HG02798 (cell line): ENCODE results near the gene LMO2.
"Not testable (repeated sequence)": the region's sequence is repeated elsewhere in the genome, so short reads cannot be mapped to it uniquely, and the experiment has no call there.

Experiments used
- ATAC-seq: cut with Tn5 transposase; IDR thresholded peaks from one replicate; pipeline ENCODE4 v1.9.1; 2021; ENCODE audit warnings: mild to moderate bottlenecking; ENCODE audit not compliant: unreplicated experiment, poor library complexity

The LMO2 gene

GRCh38 chr11:33866936-33867335 lies 24.9 kb downstream of the LMO2 start:
- ATAC-seq, result no peak

- ATAC-seq, result no peak
These were observed 27.4 kb downstream of the LMO2 start for GRCh38 chr11:33864479-33864878.

- no peak for ATAC-seq
These were observed 28.3 kb downstream of the LMO2 start for GRCh38 chr11:33863418-33864172.

DNA sequence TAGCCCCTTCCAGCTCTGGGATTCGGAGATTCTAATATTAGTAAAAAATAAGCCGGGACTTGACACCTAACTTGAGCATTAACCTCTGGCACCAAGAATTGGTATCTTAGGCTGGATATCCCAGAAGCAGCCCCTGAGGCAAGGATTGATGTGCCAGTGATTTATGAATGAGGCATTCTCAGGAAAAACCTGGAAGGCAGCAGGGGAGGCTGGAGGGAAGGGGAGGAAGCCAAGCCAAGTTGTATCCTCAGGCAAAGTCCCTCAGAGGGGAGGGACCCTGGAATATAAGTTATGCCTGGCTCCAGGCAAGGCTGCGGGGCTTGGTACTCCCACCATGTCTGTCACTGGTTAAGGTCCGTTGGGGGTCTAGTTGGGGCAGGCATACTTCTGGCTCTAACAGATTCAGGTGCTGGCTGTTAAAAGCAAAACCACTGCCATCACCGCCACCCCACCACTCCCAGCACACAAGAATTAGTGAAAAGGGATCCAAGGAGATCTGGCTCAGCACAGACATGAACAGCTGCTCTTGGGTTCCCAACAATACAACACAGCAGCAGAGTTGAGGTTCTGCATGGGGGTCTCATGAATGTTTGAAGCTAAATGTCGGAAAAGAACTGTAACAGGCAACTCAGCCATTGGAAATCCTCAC lies 29.8 kb downstream of the LMO2 start:
- no peak for ATAC-seq

GRCh38 chr11:33861386-33861785 lies 30.5 kb downstream of the LMO2 start:
- ATAC-seq, result no peak

- ATAC-seq, result no peak
These were observed 30.9 kb downstream of the LMO2 start for GRCh38 chr11:33860926-33861325.

GRCh38 chr11:33859306-33859705 lies 32.6 kb downstream of the LMO2 start:
- ATAC-seq, result no peak

GRCh38 chr11:33857933-33858371 lies 33.9 kb downstream of the LMO2 start:
- ATAC-seq, result peak; percentile 69

DNA sequence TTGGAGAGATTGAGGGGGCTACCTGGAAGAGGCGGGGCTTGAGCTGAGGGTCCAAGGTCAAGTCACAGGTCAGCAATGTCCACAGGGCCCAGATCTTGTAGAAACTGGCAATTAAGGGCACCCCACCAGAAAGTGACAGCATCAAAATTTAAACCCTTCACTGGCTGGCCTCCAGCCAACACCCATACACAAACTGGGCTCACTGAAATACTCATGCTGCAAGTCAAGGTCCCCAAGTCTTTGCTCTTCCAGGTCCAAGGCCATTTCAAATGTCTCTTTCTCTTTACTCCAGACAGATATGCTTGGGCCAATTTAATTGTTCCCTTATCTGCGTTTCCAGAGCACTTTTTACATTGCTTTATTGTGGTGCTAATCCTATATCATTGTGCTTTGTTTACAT lies 36.4 kb downstream of the LMO2 start:
- ATAC-seq, result no peak

GRCh38 chr11:33848717-33849390 lies 43.0 kb downstream of the LMO2 start:
- no peak for ATAC-seq

DNA sequence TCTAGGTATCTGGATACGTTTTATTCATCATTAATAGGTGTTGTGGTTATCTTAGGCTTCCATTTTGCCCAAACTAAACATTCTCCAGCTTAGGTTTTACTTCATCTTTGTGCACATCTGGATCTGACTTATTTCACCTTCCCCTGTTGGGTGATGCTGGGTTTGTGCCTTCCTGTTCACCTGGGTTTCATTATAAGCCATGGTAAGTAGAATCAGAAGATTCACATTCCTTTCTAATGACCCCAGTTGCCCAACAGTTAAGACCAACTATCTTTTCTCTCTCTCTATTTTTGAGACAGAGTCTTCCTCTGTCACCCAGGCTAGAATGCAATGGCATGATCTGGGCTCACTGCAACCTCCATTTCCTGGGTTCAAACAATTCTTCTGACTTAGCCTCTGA lies 44.6 kb downstream of the LMO2 start:
- no peak for ATAC-seq

GRCh38 chr11:33844236-33844635 lies 47.6 kb downstream of the LMO2 start:
- no peak for ATAC-seq

- no peak for ATAC-seq
These were observed 48.9 kb downstream of the LMO2 start for GRCh38 chr11:33843018-33843417.

- no peak for ATAC-seq
These were observed 49.5 kb downstream of the LMO2 start for GRCh38 chr11:33842236-33842915.

GRCh38 chr11:33838234-33838633 lies 53.6 kb downstream of the LMO2 start:
- ATAC-seq, result not testable (repeated sequence)

DNA sequence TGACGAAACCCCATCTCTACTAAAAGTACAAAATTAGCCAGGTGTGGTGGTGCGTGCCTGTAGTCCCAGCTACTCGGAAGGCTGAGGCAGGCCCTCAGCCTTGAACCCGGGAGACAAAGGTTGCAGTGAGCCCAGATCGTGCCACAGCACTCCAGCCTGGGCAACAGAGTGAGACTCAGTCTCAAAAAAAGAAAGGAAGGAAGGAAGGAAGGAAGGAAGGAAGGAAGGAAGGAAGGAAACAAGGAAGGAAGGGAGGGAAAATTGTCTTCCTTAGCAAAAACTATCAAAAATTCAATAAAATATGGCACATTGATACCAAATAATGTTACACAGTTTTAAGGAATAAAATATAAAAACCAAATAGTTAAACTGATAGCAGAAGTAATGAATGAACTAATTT lies 54.5 kb downstream of the LMO2 start:
- ATAC-seq, result not testable (repeated sequence)

GRCh38 chr11:33835143-33835878 lies 56.6 kb downstream of the LMO2 start:
- ATAC-seq, result no peak

- ATAC-seq, result no peak
These were observed 59.2 kb downstream of the LMO2 start for GRCh38 chr11:33832676-33833075.

DNA sequence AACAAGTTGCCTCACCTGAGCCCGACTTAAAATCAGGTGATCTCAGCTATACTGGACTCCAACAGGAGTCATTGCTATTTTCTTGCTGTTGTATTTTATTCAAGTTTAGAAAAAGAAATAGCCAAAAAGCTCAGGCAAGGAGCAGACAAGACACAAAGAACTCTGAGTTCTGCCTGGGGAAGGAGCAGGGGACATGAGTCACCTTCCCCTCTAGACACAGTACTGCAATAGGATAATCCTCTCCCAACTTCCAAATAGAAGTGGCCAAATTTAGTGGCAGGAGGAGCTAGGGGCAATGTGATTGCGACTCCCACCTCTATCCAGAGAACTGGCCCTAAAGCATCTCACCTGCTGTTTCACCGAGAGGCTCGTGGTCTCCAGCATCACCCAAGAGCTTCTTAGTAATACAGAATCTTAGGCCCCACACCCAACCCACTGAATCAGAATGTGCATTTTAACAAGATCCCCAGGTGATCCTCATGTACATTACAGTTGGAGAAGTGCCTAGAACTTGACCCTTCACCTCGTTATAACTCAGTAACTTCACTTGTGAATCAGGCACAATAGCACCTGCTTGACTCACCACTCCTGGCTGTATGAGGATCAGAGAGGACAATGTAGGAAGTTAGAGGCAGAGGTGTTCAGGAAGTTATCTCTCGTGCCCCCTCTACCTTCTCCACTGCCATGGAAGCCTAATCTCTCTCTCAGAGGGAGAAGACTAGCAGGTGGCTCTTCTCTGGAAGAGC lies 60.8 kb downstream of the LMO2 start:
- no peak for ATAC-seq
